ENCODE results near the gene NELFCD. TPM values are rescaled to one million over a fixed set of nuclear protein-coding genes. Genes with fewer than 3 reads are reported as not detected.
A peak's percentile ranks its signal among the peaks of the same experiment; 100 is the strongest.

NELFCD gene
- total RNA-seq, 4 donors from 2014 or later = 44.7 to 63.5 (median 53.4) TPM

DNA sequence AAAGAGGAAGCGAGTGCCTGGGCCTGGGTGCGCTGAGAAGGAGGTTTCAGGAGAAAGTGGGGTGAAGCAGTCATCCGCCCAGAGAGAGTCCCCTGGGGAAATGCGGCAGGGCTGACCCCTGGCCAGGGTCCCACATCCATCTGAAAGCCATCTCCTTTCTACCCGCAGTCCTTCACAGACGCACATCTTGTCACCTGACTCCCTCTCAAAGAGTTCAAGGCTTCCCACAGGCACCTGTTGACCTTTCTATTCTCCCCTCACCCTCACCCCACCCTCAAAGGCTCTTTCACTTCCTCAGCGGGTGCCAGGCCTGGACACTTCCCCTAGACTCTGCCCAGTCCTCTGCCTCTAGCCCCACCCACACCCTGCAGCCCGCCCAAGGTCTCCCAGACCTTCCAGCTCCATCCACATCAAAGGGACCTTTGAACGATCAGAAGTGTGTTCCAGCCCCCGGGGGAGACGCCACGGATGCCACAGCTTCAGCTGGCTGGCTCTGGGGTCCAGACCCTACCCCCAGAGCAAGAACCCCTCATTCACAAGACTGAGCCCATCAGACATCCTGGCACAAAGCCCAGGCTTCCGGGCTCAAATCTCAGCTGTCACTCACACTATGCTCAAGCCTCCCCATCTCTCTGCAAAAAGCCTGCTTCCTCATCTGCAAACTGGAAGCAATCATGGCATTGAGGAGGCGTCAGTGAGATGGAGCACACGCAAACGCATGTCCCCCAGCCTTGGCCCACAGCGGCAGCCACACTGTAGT is 23.9 kb downstream of the NELFCD start:
- TF ChIP-seq, protein P1, sequence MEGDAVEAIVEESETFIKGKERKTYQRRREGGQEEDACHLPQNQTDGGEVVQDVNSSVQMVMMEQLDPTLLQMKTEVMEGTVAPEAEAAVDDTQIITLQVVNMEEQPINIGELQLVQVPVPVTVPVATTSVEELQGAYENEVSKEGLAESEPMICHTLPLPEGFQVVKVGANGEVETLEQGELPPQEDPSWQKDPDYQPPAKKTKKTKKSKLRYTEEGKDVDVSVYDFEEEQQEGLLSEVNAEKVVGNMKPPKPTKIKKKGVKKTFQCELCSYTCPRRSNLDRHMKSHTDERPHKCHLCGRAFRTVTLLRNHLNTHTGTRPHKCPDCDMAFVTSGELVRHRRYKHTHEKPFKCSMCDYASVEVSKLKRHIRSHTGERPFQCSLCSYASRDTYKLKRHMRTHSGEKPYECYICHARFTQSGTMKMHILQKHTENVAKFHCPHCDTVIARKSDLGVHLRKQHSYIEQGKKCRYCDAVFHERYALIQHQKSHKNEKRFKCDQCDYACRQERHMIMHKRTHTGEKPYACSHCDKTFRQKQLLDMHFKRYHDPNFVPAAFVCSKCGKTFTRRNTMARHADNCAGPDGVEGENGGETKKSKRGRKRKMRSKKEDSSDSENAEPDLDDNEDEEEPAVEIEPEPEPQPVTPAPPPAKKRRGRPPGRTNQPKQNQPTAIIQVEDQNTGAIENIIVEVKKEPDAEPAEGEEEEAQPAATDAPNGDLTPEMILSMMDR (IDR thresholded peaks at IDR 0.05) = no peak
- no peak for ATAC-seq (ENCODE audit: low FRiP score)
- no peak for DNase-seq (ENCODE audit: low spot score)

GRCh38 chr20:59005523-59006166 is 24.6 kb downstream of the NELFCD start:
- no peak for ATAC-seq (ENCODE audit: low FRiP score)
- TF ChIP-seq, protein P1 (IDR thresholded peaks at IDR 0.05) = no peak

DNA sequence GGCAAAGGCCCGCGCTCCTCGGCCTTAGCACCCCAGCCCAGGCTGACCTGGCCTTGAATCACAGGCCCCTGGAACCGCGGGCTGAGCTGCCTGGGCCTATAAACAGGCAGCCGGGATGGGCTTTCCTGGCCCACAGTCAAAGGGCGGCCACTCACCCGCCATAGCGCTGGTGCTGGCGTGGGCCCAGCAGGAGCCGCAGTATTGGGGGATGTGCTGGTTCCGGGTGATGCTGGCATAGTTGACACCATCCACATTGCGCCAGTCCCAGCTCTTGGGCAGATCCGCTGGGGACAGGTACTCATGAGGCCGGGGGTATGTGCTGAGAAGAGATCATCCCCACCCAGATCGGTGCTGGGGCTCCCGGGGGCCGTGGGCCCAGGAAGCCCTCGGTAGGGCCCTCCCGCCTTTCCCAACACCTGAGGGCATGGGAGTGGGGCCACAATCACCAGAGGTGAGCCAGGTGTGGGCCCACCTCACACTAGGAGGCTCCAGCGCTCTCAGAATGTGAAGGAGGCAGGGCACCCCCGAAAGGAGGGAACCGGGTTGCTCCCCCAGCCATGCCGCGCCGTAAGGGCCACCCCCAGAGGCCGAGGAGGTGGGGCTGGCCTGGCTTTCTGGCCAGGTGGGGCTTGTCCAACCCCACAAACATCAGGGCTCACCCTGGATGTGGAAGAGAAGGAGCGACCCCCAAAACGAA is 25.3 kb downstream of the NELFCD start:
- TF ChIP-seq, protein P1 (IDR thresholded peaks at IDR 0.05) = no peak
- ATAC-seq (ENCODE audit: low FRiP score) (peak; percentile 13), DNase-seq (ENCODE audit: low spot score) (no peak)

More at GRCh38 chr20:59005523-59006166, 24.6 kb downstream of the NELFCD start:
- no peak for DNase-seq (ENCODE audit: low spot score)

- DNase-seq (ENCODE audit: low spot score) = no peak
- TF ChIP-seq, protein P1 (IDR thresholded peaks at IDR 0.05) = no peak
These were observed 26.0 kb downstream of the NELFCD start, which contains the start of gene CTSZ for GRCh38 chr20:59006864-59007664. CTSZ (minus strand) TSS chr20:59007254; CDS start chr20:59007128, 126 bp downstream.

GRCh38 chr20:59007665-59008511 is 26.8 kb downstream of the NELFCD start:
- TF ChIP-seq, protein P1 (IDR thresholded peaks at IDR 0.05) = no peak
- ATAC-seq (ENCODE audit: low FRiP score) = no peak
- DNase-seq (ENCODE audit: low spot score) = no peak

More at GRCh38 chr20:59006864-59007664, 26.0 kb downstream of the NELFCD start, which contains the start of gene CTSZ:
- ATAC-seq (ENCODE audit: low FRiP score) = peak; percentile 62

Data from omental fat pad (tissue), 4 donors.